HT-29 (cell line): ENCODE measurements around the gene KLHL29. TPM values are rescaled to one million over a fixed set of nuclear protein-coding genes. Genes with fewer than 3 reads are reported as not detected.

Source experiments
- DNase-seq: peaks from one replicate; pipeline ENCODE4 v3.0.0-alpha.2; 2015; ENCODE audit warnings: low spot score
- total RNA-seq: library from RNA; depleted of rRNA; stranded (reverse); fragments of >200 nt; shearing (Covaris generic); gene quantifications from 2 replicates; pipeline ENCODE4 v1.2.3, GENCODE V29; 2014

The KLHL29 gene
- total RNA-seq, 1 experiment from 2014 or later: 0.18 TPM

DNA sequence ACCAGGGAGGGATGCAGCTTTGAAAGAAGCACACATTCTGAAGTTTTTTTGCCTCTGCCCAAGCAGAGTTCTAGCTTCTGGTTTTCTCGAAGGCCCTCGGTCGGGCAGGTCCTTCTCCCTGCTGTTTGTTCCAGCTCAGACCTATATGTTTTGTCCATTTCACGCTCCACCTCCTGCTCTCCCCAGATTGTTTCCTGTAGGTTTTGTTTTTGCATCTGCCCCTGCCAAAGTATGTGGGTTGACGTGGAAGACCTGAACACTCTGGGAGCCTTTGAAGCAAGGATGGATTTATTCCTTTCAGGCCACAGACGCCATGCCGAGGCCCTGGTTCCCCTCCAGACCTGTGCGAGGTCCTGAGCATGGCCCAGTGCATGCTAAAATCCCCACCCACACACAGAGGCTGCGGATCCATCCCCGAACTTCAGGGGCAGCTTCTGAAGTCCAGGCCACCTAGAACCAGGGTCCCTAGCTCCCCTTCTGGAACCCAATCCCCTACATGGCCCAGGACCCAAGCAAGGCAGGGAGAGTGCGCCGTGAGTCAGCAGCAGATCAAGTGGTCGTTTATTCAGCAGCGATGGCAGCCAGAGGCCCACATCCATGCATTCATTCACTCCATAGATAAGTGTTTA, 205.4 kb downstream of the KLHL29 start:
- DNase-seq: no peak

DNA sequence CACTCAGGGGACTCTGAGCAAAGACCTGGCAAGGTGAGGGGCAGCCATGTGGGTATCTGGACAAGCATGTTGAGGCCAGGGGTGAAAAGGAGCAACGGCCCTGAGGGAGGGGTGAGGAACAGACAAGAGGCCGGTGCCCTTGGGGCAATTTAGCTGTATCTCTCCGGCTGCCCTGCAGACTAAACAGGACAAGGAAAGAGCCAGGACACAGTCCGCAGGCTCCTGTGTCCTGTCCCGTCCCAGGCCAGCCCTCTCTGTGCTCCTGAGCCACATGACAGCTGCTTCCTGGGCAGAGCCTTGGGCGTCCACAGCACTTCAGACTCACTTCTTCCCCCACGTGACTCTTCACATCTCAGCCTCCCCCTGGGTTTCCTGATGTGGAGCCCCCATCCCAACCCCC, 206.1 kb downstream of the KLHL29 start:
- no peak for DNase-seq

- DNase-seq: no peak
Observed at GRCh38 chr2:23592061-23592685, 207.2 kb downstream of the KLHL29 start.

DNA sequence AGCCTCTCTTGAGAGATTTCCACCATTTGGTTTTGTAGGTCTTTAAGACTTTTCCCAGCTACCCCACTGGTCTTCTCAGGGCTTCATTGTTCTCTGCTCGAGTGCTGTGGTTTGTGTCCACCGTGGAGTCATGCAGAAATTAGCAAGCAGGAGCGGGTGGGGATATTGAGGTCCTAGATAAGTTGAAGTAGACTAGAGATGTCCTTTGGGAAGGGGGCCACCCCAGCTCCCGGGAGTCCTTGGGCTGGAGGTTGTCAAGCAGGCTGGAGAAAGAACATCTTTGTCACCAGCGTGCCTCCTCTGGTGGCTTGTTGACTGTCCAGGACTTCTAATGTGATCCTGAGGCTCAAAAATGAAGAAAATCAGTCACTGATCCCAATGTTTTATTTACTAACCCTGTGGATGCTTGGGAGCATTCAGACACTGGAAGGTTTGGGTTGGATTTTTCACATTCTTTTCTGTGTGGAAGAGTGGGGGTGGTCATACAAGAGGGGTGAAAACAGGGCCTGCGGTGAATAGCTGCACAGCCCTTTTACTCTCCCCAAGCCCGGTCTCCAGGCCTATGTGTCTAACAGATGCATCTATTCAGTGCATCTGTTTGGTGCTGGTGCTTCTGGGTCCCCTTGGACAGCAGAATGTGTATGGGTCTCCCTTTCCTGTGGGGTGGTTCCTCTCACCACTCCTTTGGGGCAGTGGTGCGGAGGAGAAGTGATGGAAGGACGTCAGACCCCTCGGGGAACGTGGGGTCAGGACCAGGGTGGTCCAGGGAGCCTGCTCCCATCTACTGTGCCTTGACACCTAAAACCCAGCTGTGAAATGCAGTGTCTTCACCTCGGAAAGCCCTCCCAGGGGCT, 208.1 kb downstream of the KLHL29 start:
- no peak for DNase-seq

- DNase-seq: no peak
Observed at GRCh38 chr2:23593752-23594459, 208.9 kb downstream of the KLHL29 start.

- DNase-seq: no peak
Observed at GRCh38 chr2:23594460-23594825, 209.5 kb downstream of the KLHL29 start.

DNA sequence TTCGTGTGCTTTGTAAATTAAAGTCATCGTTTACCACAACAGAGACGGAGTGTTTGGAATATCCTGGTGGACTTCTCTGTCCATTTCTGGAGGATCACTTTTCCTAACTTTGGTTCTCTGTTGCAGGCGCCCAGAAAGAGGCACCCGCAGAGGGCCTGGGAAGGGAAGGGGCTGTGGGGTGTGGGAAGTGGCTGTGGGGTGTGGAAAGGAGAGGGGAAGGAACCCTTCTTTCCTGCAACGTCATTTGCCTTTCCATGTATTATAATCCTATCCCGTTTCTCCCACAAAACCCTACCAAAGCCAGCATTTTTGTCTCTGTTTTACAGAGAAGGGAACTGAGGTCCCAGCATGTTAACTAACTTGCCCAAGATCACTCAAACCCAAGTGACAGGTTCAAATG, 210.0 kb downstream of the KLHL29 start:
- no peak for DNase-seq

DNA sequence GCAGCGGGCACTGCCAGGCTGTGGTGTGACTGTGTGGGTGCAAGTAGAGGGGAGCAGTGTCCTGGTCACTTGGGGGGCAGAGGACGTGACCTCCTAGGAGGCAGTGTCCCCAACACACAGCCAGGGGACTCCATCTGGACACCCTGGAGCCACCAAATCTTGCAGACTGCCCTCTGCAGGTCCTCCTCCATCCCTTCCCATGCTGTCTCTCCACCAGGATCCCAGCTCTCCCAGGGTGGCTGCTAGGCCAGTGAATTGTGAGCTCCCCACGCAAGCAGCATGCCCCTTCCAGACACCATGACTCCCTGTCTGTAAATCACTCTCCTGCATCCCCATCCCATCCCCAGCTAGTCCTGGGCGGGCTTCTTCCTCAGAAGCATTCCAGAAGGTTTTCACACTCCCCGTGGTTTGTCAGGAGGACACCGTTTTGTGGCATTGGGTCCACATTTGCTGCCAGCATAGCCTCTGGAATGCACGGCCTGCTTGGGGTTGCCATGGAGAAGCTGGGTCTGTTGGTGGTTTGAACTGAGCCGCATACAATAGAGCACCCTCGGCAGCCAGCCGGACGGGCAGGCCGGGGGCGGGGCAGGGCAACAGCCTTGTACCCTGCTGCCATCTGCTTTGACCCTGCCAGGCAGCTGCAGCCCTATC, 210.7 kb downstream of the KLHL29 start:
- DNase-seq: no peak

DNA sequence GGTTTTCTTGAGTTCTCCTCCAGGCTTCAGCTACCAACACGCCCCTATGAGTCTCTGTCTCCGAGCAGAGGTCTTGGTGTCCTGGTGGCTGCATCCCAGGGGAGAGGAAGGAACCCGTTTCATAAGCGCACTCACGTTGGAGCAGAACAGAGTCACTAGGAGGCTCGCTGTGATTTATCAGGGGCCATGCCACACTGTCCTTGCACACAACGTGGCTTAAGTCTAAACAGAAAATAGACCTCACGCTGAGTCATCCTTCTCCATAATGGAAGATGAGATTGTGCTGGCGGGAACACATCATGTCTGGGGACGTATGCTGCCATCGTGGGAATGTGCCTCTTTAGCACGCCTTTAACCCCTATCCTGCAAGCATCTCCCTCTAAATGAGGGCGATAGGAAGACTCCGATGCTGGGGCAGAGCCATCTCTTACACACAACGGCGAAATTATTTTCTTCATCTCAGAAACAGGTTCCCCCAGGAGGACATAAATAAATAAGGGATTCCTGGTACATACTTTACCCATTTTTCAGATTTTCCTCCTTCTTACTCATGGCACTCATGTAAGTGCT, 211.4 kb downstream of the KLHL29 start:
- DNase-seq: no peak

DNA sequence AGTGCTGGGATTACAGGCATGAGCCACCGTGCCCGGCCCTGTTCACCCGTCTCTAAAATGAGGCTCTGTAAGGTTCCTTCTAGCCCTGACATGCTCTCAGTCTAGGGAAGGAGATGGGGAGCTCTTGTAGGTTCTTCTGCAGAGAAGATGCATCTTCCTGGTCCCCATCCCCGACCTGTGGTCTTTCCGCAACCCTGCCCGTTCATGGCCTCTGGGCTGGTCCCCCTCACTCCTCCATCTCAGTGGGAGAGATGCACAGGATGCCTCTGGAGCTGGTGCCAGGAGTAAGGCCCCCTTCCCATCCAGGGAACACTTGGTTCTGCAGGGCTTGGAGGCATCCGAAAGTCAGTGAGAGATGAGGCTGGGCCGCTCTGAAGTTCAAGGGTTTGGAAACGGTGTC, 212.7 kb downstream of the KLHL29 start:
- DNase-seq: no peak

DNA sequence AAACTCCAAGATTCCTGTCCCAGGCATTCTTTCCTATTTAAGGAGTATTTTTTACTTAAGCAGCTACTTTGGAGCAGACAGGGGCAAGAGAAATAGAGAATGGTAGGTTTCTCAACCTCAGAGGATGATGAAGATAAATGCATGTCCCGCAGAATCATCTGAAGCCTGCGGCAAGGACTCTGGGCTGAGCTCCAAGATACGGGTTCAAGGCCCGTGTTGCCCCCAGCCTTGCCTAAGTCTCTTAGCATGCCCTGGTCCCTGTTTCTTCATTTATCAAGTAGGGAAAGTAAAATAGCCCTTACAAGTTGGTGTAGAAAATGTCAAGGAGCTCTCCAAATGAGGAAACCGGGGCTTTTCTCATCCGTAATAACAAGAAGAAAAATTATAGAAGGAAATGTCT, 214.0 kb downstream of the KLHL29 start:
- DNase-seq: no peak

- DNase-seq: no peak
Observed at GRCh38 chr2:23599667-23600066, 214.7 kb downstream of the KLHL29 start.

DNA sequence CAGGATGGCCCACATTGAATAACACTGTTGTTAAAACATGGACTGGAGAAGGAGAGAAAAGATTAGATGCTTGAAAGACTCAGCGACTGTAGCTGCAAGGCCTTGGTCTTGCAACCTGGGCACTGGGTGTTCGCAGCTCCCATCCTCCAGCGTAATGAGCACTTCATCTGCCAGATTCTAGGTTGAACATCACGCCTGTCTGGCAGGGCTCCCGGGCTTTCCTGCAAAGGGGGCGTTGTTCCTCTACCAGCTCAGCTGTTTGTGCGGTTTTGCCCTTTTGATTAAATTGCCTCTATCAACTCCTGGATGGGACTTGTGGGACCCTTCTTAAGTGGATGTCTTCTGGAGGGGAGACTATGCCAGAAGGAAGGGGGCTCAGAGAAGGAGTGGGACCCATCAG, 215.4 kb downstream of the KLHL29 start:
- DNase-seq: no peak

GRCh38 chr2:23601301-23601965, 216.5 kb downstream of the KLHL29 start:
- no peak for DNase-seq

DNA sequence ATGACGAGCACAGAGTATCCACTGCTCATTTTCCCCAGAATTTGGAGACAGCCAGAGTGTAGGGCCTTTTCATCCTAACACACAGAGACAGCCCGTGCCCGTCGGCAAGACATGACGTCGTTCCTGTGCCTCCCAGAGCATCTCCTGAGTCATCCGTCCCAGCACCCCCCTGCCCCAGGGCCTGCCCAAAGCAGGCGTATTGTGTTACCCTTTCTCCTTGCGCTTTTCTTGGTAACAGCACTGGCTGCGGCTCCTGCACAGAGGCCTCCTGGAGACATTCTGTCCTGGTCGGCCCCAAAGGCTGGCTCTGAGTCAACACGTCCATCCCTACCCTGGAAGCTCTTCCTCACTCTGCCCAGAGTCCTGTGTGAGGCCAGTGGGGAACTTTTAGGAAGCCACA, 217.1 kb downstream of the KLHL29 start:
- DNase-seq: no peak

DNA sequence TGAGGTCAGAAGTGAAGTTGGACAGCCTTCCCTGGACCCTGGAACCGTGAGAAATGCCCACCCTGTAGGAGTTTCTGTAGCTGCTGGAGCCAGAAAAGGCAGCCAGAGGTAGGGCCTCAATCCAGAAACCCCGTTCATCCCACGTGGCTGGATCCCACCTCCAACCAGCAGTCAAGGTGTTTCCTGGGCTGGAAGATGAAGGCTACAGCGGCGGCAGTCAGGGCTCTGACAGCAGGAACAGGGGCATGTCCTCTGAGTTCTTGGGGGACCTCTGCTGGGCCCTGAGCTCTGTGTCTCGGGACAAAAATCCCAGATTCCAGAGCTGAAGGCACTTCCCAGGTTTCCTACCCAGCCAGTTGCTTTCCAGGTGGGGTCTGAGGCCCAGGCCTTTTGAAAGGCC, 218.2 kb downstream of the KLHL29 start:
- DNase-seq: no peak

GRCh38 chr2:23603581-23603980, 218.6 kb downstream of the KLHL29 start:
- no peak for DNase-seq

DNA sequence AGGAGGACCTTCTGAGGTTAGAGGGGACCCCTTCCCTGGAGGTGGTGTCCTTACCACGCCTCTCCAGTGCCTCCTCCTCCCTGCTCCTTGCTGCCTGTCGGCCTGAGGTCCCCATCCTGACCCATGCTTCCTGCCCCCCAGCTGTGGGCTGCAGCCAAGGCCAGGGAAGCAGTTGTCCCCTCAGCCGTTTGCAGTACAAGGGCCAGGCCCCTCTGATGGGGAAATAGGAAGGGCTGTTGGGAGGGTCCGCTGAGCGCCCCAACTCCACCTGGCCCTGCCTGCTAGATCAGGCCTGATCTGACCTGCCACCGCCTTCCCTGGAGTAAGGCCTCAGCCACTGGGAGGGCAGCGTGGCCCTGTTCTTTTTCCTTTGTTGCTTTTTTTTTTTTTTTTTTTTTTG, 219.8 kb downstream of the KLHL29 start:
- DNase-seq: no peak

DNA sequence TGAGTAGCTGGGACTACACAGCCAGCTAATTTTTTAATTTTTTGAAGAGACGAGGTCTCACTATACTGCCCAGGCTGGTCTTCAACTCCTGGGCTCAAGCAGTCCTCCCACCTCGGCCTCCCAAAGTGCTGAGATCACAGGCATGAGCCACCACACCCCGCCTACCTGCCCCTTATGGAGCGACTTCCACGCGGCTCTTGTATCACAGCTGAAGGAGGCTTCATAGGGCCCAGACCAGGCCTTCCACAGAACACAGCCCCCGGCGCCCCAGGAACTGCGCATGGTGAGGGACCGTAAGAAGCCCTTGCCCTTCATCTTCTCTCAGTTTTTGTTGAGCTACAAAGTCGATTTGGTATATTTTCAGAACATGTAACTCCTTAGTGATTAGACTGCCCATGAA, 220.3 kb downstream of the KLHL29 start:
- DNase-seq: no peak

DNA sequence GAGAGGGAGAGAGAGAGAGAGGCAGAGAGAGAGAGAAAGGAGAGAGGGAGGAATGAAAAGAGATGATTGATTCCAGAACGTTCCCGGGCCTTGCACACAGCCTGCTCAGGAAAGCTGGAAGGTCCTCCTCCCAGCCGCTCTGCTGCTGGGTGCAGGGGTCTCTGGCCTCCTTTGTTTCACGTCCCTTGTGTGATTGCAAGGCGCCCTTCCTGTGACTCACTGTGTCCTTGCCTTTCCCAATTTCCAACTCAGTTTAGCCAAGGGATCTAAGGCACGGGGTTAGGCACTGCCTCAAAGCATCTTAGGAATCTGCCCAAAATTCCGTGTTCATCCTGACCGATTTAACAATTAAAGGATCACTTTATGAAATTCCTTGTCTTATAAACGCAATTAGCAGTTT, 221.2 kb downstream of the KLHL29 start:
- no peak for DNase-seq

GRCh38 chr2:23606968-23607367, 222.0 kb downstream of the KLHL29 start:
- no peak for DNase-seq
